HG03354 (cell line): ENCODE measurements around the gene HIGD1C.
"Not testable (repeated sequence)": the region's sequence is repeated elsewhere in the genome, so short reads cannot be mapped to it uniquely, and the experiment has no call there.

Source experiments
- ATAC-seq: cut with Tn5 transposase; IDR thresholded peaks from one replicate; pipeline ENCODE4 v1.9.1; 2021; ENCODE audit warnings: mild to moderate bottlenecking; ENCODE audit not compliant: unreplicated experiment, poor library complexity, severe bottlenecking

Gene HIGD1C

GRCh38 chr12:50932787-50933280 is 19.5 kb upstream of the HIGD1C start:
- ATAC-seq: no peak

- no peak for ATAC-seq
These were observed 18.8 kb upstream of the HIGD1C start for GRCh38 chr12:50933459-50934124.

GRCh38 chr12:50934371-50934851 is 17.9 kb upstream of the HIGD1C start:
- no peak for ATAC-seq

GRCh38 chr12:50934981-50935807 is 17.1 kb upstream of the HIGD1C start:
- ATAC-seq: no peak

- no peak for ATAC-seq
These were observed 15.4 kb upstream of the HIGD1C start for GRCh38 chr12:50936821-50937530.

- ATAC-seq: no peak
These were observed 14.7 kb upstream of the HIGD1C start for GRCh38 chr12:50937653-50938052.

- no peak for ATAC-seq
These were observed 4.3 kb upstream of the HIGD1C start for GRCh38 chr12:50947933-50948626.

- no peak for ATAC-seq
These were observed 3.5 kb upstream of the HIGD1C start for GRCh38 chr12:50948798-50949197.

- no peak for ATAC-seq
These were observed 2.5 kb upstream of the HIGD1C start for GRCh38 chr12:50949801-50950302.

- no peak for ATAC-seq
These were observed 1.2 kb upstream of the HIGD1C start for GRCh38 chr12:50951112-50951511.

- no peak for ATAC-seq
These were observed 703 bp downstream of the HIGD1C start for GRCh38 chr12:50953047-50953446.

GRCh38 chr12:50954789-50955188 is 2.4 kb downstream of the HIGD1C start:
- not testable (repeated sequence) for ATAC-seq

- no peak for ATAC-seq
These were observed 2.9 kb downstream of the HIGD1C start for GRCh38 chr12:50955288-50955687.

GRCh38 chr12:50955697-50956096 is 3.4 kb downstream of the HIGD1C start:
- no peak for ATAC-seq

- ATAC-seq: no peak
These were observed 7.8 kb downstream of the HIGD1C start for GRCh38 chr12:50960130-50960529.

GRCh38 chr12:50961708-50962107 is 9.4 kb downstream of the HIGD1C start:
- ATAC-seq: no peak

GRCh38 chr12:50964432-50964831 is 12.1 kb downstream of the HIGD1C start:
- ATAC-seq: no peak

GRCh38 chr12:50971946-50972345 is 19.6 kb downstream of the HIGD1C start:
- no peak for ATAC-seq

- no peak for ATAC-seq
These were observed 27.2 kb downstream of the HIGD1C start for GRCh38 chr12:50979369-50980052.
